ENCODE results near the gene MBP.

The MBP gene

GRCh38 chr18:77072566-77072965 lies 60.0 kb downstream of the MBP start:
- Histone ChIP-seq H3K27ac (no peak overlapping the region), H3K9ac (no peak overlapping the region), H3K4me3 (IDR thresholded peaks at IDR 0.05; ENCODE audit: insufficient read depth, low read depth, low read length) (no peak overlapping the region), H3K36me3 (ENCODE audit: insufficient read depth) (no peaks in the 10 kb centered on the region), H4K20me1 (ENCODE audit: insufficient read depth) (no peaks in the 10 kb centered on the region), H2AFZ (ENCODE audit: low read depth) (no peak overlapping the region), H3K27me3 (ENCODE audit: insufficient read depth, low read depth) (no peaks in the 10 kb centered on the region), H3K4me2 (no peak overlapping the region), H3K4me1 (ENCODE audit: low read depth, poor library complexity, severe bottlenecking) (no peaks in the 10 kb centered on the region), H3K79me2 (ENCODE audit: insufficient read depth, low read depth) (no peaks in the 10 kb centered on the region)
- TF ChIP-seq CTCF (conservative IDR thresholded peaks at IDR 0.05; ENCODE audit: low read depth, low read length), result no peak

GRCh38 chr18:77071711-77072292 lies 60.8 kb downstream of the MBP start:
- H3K4me2 ChIP-seq, result no peak overlapping the region
- no peaks in the 10 kb centered on the region for H3K36me3 ChIP-seq (ENCODE audit: insufficient read depth)
- no peaks in the 10 kb centered on the region for H3K79me2 ChIP-seq (ENCODE audit: insufficient read depth, low read depth)
- no peak overlapping the region for H3K9ac ChIP-seq
- no peak for TF ChIP-seq CTCF (conservative IDR thresholded peaks at IDR 0.05; ENCODE audit: low read depth, low read length)
- H4K20me1 ChIP-seq (ENCODE audit: insufficient read depth), result no peaks in the 10 kb centered on the region
- no peaks in the 10 kb centered on the region for H3K27me3 ChIP-seq (ENCODE audit: insufficient read depth, low read depth)
- no peaks in the 10 kb centered on the region for H3K4me1 ChIP-seq (ENCODE audit: low read depth, poor library complexity, severe bottlenecking)
- H3K27ac ChIP-seq, result no peak overlapping the region
- no peak overlapping the region for H2AFZ ChIP-seq (ENCODE audit: low read depth)
- no peak overlapping the region for H3K4me3 ChIP-seq (IDR thresholded peaks at IDR 0.05; ENCODE audit: insufficient read depth, low read depth, low read length)

- H3K9ac ChIP-seq, result no peak overlapping the region
- H3K27me3 ChIP-seq (ENCODE audit: insufficient read depth, low read depth), result no peaks in the 10 kb centered on the region
- H3K27ac ChIP-seq, result no peak overlapping the region
- no peaks in the 10 kb centered on the region for H4K20me1 ChIP-seq (ENCODE audit: insufficient read depth)
- no peaks in the 10 kb centered on the region for H3K4me1 ChIP-seq (ENCODE audit: low read depth, poor library complexity, severe bottlenecking)
- H3K79me2 ChIP-seq (ENCODE audit: insufficient read depth, low read depth), result no peaks in the 10 kb centered on the region
- no peak overlapping the region for H3K4me3 ChIP-seq (IDR thresholded peaks at IDR 0.05; ENCODE audit: insufficient read depth, low read depth, low read length)
- TF ChIP-seq CTCF (conservative IDR thresholded peaks at IDR 0.05; ENCODE audit: low read depth, low read length), result no peak
- H3K4me2 ChIP-seq, result no peak overlapping the region
- H3K36me3 ChIP-seq (ENCODE audit: insufficient read depth), result no peaks in the 10 kb centered on the region
- H2AFZ ChIP-seq (ENCODE audit: low read depth), result no peak overlapping the region
Measured at GRCh38 chr18:77071061-77071460, 61.5 kb downstream of the MBP start.

- no peak overlapping the region for H3K27ac ChIP-seq
Measured at GRCh38 chr18:77070627-77071026, 62.0 kb downstream of the MBP start.

More at GRCh38 chr18:77070627-77071026, 62.0 kb downstream of the MBP start:
- no peaks in the 10 kb centered on the region for H4K20me1 ChIP-seq (ENCODE audit: insufficient read depth)
- H3K4me3 ChIP-seq (IDR thresholded peaks at IDR 0.05; ENCODE audit: insufficient read depth, low read depth, low read length), result no peak overlapping the region
- H3K4me2 ChIP-seq, result no peak overlapping the region
- H2AFZ ChIP-seq (ENCODE audit: low read depth), result no peak overlapping the region
- TF ChIP-seq CTCF (conservative IDR thresholded peaks at IDR 0.05; ENCODE audit: low read depth, low read length), result no peak
- no peak overlapping the region for H3K9ac ChIP-seq
- no peaks in the 10 kb centered on the region for H3K36me3 ChIP-seq (ENCODE audit: insufficient read depth)
- no peaks in the 10 kb centered on the region for H3K27me3 ChIP-seq (ENCODE audit: insufficient read depth, low read depth)
- H3K4me1 ChIP-seq (ENCODE audit: low read depth, poor library complexity, severe bottlenecking), result no peaks in the 10 kb centered on the region
- no peaks in the 10 kb centered on the region for H3K79me2 ChIP-seq (ENCODE audit: insufficient read depth, low read depth)
